ENCODE measurements around the gene GRIN2B.

- TF ChIP-seq EZH2 (IDR thresholded peaks at IDR 0.05; ENCODE audit: insufficient read depth, low read length), result no peak
- TF ChIP-seq CTCF (IDR thresholded peaks at IDR 0.05; ENCODE audit: insufficient read depth, low read depth, low read length), result no peak
Measured at GRCh38 chr12:14010989-14011388, 29.6 kb upstream of the GRIN2B start.
